Measurements from ENCODE around the gene SLMAP. TPM values are rescaled to one million over a fixed set of nuclear protein-coding genes. Genes with fewer than 3 reads are reported as not detected.

SLMAP gene
- total RNA-seq, 3 donors from 2014 or later: 41.3 to 105 (median 83.6) TPM

DNA sequence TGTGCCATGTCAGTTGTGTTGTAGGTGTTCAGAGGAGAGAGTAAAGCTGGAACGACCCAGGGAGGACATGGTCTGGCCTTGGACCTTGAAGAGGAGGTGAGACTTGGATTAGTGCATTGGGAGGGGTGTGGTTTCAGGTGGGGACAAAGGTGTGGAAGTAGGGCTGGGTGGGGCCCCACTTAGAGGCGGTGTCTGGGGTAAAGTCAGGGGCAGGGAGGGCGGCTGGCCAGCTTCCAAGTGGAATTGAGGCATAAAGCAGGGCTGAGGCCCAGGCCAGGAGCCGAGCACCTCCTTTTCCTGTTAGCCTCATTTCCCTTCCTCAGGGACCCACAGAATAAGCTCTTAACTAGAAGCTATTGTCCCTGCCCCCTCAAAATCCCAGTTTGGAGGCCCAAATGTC, 215.9 kb downstream of the SLMAP start:
- peak overlapping the region; percentile 18 to 63 for H3K27ac ChIP-seq
- DNase-seq (ENCODE audit: low spot score in 2 of 2): no peak

DNA sequence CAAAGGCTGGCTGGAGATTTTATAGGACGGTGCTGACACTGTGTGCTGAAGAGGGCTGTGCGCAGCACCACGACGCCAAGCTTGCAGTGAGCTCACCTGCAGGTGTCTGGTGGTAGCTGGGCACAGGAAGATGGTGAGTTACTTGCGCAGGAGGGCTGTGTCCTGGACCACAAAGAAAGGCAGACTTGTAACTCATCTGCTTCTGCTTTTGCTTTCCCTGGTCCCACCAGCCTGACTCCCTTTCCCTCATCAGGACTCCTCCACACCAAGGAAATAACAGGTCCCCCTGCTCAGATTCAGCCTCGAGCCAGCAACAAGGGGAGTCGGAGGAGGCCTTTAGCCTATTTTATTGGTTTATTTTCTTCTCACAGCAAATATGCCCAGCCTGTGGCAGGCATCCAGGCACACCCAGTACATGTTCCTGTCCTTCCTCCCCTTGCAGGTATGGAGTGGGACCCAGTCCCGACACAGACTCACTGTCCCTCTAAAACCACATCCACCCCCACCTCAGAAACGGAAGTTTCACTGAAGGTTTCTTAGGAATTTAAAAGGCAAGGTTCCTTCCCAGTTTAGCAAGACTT, 216.5 kb downstream of the SLMAP start:
- intact Hi-C loops (cut with DNase I; ENCODE audit: low total_unique reads): no loop called here
- no peaks in the 10 kb centered on the region for H3K9me3 ChIP-seq
- H3K36me3 ChIP-seq: no peaks in the 10 kb centered on the region
- H3K4me3 ChIP-seq: no peak overlapping the region
- DNase-seq (ENCODE audit: low spot score in 2 of 2): peak in 1 of 2 donors; percentile 62
- H3K27me3 ChIP-seq: no peaks in the 10 kb centered on the region
- no peaks in the 10 kb centered on the region for H3K4me1 ChIP-seq
- TF ChIP-seq POLR2AphosphoS5 (IDR thresholded peaks at IDR 0.05) (no peak), POLR2A (IDR thresholded peaks at IDR 0.05) (no peak)
- TF ChIP-seq, protein P1, sequence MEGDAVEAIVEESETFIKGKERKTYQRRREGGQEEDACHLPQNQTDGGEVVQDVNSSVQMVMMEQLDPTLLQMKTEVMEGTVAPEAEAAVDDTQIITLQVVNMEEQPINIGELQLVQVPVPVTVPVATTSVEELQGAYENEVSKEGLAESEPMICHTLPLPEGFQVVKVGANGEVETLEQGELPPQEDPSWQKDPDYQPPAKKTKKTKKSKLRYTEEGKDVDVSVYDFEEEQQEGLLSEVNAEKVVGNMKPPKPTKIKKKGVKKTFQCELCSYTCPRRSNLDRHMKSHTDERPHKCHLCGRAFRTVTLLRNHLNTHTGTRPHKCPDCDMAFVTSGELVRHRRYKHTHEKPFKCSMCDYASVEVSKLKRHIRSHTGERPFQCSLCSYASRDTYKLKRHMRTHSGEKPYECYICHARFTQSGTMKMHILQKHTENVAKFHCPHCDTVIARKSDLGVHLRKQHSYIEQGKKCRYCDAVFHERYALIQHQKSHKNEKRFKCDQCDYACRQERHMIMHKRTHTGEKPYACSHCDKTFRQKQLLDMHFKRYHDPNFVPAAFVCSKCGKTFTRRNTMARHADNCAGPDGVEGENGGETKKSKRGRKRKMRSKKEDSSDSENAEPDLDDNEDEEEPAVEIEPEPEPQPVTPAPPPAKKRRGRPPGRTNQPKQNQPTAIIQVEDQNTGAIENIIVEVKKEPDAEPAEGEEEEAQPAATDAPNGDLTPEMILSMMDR (IDR thresholded peaks at IDR 0.05): no peak
- H3K27ac ChIP-seq: peak overlapping the region; percentile 18 to 63

More for the DNA sequence above, 215.9 kb downstream of the SLMAP start:
- TF ChIP-seq POLR2AphosphoS5 (IDR thresholded peaks at IDR 0.05) (no peak), POLR2A (IDR thresholded peaks at IDR 0.05) (no peak)
- TF ChIP-seq, protein P1 (IDR thresholded peaks at IDR 0.05): no peak
- Histone ChIP-seq H3K27me3 (no peaks in the 10 kb centered on the region), H3K4me1 (no peaks in the 10 kb centered on the region), H3K9me3 (no peaks in the 10 kb centered on the region), H3K36me3 (no peaks in the 10 kb centered on the region), H3K4me3 (no peak overlapping the region)
- intact Hi-C loops (cut with DNase I; ENCODE audit: low total_unique reads): no loop called here

GRCh38 chr3:57973715-57974477, 217.8 kb downstream of the SLMAP start:
- no peaks in the 10 kb centered on the region for H3K9me3 ChIP-seq
- TF ChIP-seq POLR2AphosphoS5 (IDR thresholded peaks at IDR 0.05) (no peak), POLR2A (IDR thresholded peaks at IDR 0.05) (no peak)
- TF ChIP-seq, protein P1 (IDR thresholded peaks at IDR 0.05): no peak
- H3K27me3 ChIP-seq: no peaks in the 10 kb centered on the region
- intact Hi-C loops (cut with DNase I; ENCODE audit: low total_unique reads): no loop called here
- H3K36me3 ChIP-seq: no peaks in the 10 kb centered on the region
- no peak for DNase-seq (ENCODE audit: low spot score in 2 of 2)
- no peak overlapping the region for H3K4me3 ChIP-seq
- H3K27ac ChIP-seq: no peak overlapping the region
- no peaks in the 10 kb centered on the region for H3K4me1 ChIP-seq

DNA sequence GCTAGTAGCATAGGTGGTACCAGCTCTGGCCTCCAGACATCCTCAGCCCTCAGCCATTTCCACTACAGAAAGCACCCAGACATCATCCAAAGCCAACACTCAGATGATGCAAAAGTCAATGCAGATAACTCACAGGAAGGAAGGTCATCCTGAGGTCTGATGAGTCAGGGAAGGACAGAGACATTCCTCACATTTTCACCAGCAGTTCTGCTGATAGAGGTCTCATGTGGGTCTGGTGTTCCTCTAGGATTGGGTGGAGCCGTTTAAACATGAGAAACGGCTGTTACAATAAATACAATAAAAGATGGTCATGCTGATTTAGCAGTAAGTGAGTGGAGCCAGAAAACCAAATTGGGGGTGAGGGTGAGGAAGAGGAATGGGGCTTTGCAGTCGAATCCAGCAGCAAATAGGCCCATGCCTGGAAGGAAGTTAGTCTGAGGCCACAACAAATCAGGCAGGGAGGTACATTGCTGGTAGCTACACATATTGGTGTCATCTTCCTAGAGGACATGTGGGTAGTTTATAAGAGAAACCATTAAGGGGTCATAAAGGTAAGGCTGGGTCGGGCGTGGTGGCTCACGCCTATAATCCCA, 218.8 kb downstream of the SLMAP start:
- no peaks in the 10 kb centered on the region for H3K36me3 ChIP-seq
- H3K4me3 ChIP-seq: no peak overlapping the region
- intact Hi-C loops (cut with DNase I; ENCODE audit: low total_unique reads): no loop called here
- no peak for DNase-seq (ENCODE audit: low spot score in 2 of 2)
- H3K27ac ChIP-seq: no peak overlapping the region
- no peaks in the 10 kb centered on the region for H3K27me3 ChIP-seq
- H3K4me1 ChIP-seq: no peaks in the 10 kb centered on the region
- TF ChIP-seq POLR2AphosphoS5 (IDR thresholded peaks at IDR 0.05): no peak
- TF ChIP-seq POLR2A (IDR thresholded peaks at IDR 0.05): no peak
- TF ChIP-seq, protein P1 (IDR thresholded peaks at IDR 0.05): no peak
- H3K9me3 ChIP-seq: no peaks in the 10 kb centered on the region

DNA sequence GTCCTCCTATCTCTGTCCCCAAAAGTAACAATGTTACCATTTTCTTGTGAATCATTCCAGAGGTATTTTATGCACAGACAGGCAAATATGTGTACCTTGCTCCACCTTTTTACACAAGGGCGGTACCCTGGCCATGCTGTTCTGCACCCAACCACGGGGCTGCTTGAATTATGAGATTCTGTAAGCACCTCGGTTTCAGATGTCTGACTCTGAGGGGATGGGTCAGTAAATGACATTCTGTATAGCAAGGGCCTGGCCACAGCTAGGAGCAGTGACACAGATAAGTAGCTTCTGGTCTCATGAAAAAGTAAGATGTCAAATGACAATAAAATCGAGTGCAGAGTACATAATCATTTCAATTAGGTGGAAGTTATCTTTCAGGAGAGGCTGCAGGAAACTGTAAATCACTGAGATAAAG, 221.7 kb downstream of the SLMAP start:
- Histone ChIP-seq H3K27ac (no peak overlapping the region), H3K4me1 (no peaks in the 10 kb centered on the region), H3K9me3 (no peaks in the 10 kb centered on the region), H3K36me3 (no peaks in the 10 kb centered on the region), H3K27me3 (no peaks in the 10 kb centered on the region), H3K4me3 (no peak overlapping the region)
- no peak for DNase-seq (ENCODE audit: low spot score in 2 of 2)
- TF ChIP-seq POLR2A (IDR thresholded peaks at IDR 0.05): no peak
- TF ChIP-seq POLR2AphosphoS5 (IDR thresholded peaks at IDR 0.05): no peak
- TF ChIP-seq, protein P1 (IDR thresholded peaks at IDR 0.05): no peak
- intact Hi-C loops (cut with DNase I; ENCODE audit: low total_unique reads): no loop called here

All from breast epithelium (tissue), 4 donors.